ENCODE results near the gene IGF2R.

IGF2R gene

DNA sequence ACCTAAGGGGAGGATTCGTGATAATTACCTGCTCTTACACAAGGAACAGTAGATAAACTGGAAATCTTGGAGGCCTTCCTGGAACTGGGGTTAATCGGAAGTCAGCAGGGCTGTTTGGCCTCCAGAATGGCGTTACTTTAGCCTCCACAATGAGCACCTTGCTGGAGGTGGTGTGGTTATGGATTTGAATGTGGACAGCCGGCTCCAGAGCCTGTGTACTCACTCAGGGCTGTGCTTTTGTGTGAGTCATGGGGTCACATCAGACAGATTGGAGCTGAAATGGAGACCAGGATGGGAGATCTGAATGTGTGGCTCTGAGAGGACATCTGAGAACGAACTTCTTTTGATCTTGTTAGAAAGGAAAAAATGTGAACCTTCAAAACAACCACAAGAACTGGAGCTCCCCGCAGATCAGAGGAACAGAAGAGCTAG, 30.4 kb downstream of the IGF2R start:
- TF ChIP-seq ZBTB7A (IDR thresholded peaks at IDR 0.05; ENCODE audit: low read depth), result no peak
- TF ChIP-seq YY1 (IDR thresholded peaks at IDR 0.05; ENCODE audit: low read depth), result no peak
- no peak for TF ChIP-seq RAD21 (IDR thresholded peaks at IDR 0.05; ENCODE audit: low read depth)
- TF ChIP-seq EP300 (IDR thresholded peaks at IDR 0.05; ENCODE audit: borderline replicate concordance), result no peak
- TF ChIP-seq EGR1 (IDR thresholded peaks at IDR 0.05), result no peak
- TF ChIP-seq REST (IDR thresholded peaks at IDR 0.05; ENCODE audit: low read depth), result no peak
- TF ChIP-seq TEAD4 (IDR thresholded peaks at IDR 0.05), result no peak
- no peak for TF ChIP-seq TCF12 (IDR thresholded peaks at IDR 0.05; ENCODE audit: low read depth)
- no peak for TF ChIP-seq CREB1 (IDR thresholded peaks at IDR 0.05; ENCODE audit: low read depth)
- TF ChIP-seq TAF1 (IDR thresholded peaks at IDR 0.05; ENCODE audit: low read depth), result no peak
- TF ChIP-seq USF1 (IDR thresholded peaks at IDR 0.05), result no peak
- TF ChIP-seq FOXM1 (IDR thresholded peaks at IDR 0.05; ENCODE audit: borderline replicate concordance, low read depth), result no peak
- TF ChIP-seq CEBPB (IDR thresholded peaks at IDR 0.05), result no peak
- no peak for TF ChIP-seq MAX (IDR thresholded peaks at IDR 0.05)
- TF ChIP-seq NFIC (IDR thresholded peaks at IDR 0.05), result no peak

DNA sequence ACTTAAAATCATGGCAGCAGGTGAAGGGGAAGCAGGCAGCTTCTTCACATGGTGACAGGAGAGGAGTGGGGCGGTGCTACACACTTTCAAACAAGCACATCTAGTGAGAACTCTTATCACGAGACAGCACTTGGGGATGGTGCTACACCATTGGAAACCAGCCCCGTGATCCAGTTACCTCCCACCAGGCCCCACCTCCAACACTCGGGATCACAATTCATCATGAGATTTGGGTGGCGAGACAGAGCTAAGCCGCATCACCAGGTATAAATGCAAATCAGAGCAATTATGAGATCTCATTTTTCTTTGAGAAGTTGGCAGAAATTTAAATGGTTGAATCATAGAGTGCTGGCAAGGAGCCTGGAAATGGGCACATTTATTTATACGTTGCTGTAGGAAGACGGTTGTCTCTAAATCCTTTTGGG, 31.4 kb downstream of the IGF2R start:
- TF ChIP-seq TCF12 (IDR thresholded peaks at IDR 0.05; ENCODE audit: low read depth), result no peak
- no peak for TF ChIP-seq YY1 (IDR thresholded peaks at IDR 0.05; ENCODE audit: low read depth)
- no peak for TF ChIP-seq CREB1 (IDR thresholded peaks at IDR 0.05; ENCODE audit: low read depth)
- TF ChIP-seq TEAD4 (IDR thresholded peaks at IDR 0.05), result no peak
- no peak for TF ChIP-seq NFIC (IDR thresholded peaks at IDR 0.05)
- no peak for TF ChIP-seq FOXM1 (IDR thresholded peaks at IDR 0.05; ENCODE audit: borderline replicate concordance, low read depth)
- TF ChIP-seq REST (IDR thresholded peaks at IDR 0.05; ENCODE audit: low read depth), result no peak
- TF ChIP-seq ZBTB7A (IDR thresholded peaks at IDR 0.05; ENCODE audit: low read depth), result no peak
- TF ChIP-seq TAF1 (IDR thresholded peaks at IDR 0.05; ENCODE audit: low read depth), result no peak
- no peak for TF ChIP-seq MAX (IDR thresholded peaks at IDR 0.05)
- no peak for TF ChIP-seq RAD21 (IDR thresholded peaks at IDR 0.05; ENCODE audit: low read depth)
- TF ChIP-seq EP300 (IDR thresholded peaks at IDR 0.05; ENCODE audit: borderline replicate concordance), result no peak
- no peak for TF ChIP-seq EGR1 (IDR thresholded peaks at IDR 0.05)
- no peak for TF ChIP-seq USF1 (IDR thresholded peaks at IDR 0.05)
- no peak for TF ChIP-seq CEBPB (IDR thresholded peaks at IDR 0.05)

- no peak for TF ChIP-seq YY1 (IDR thresholded peaks at IDR 0.05; ENCODE audit: low read depth)
- TF ChIP-seq TAF1 (IDR thresholded peaks at IDR 0.05; ENCODE audit: low read depth), result no peak
- no peak for TF ChIP-seq TEAD4 (IDR thresholded peaks at IDR 0.05)
- no peak for TF ChIP-seq EGR1 (IDR thresholded peaks at IDR 0.05)
- TF ChIP-seq EP300 (IDR thresholded peaks at IDR 0.05; ENCODE audit: borderline replicate concordance), result no peak
- no peak for TF ChIP-seq MAX (IDR thresholded peaks at IDR 0.05)
- no peak for TF ChIP-seq CEBPB (IDR thresholded peaks at IDR 0.05)
- no peak for TF ChIP-seq ZBTB7A (IDR thresholded peaks at IDR 0.05; ENCODE audit: low read depth)
- TF ChIP-seq FOXM1 (IDR thresholded peaks at IDR 0.05; ENCODE audit: borderline replicate concordance, low read depth), result no peak
- no peak for TF ChIP-seq TCF12 (IDR thresholded peaks at IDR 0.05; ENCODE audit: low read depth)
- TF ChIP-seq NFIC (IDR thresholded peaks at IDR 0.05), result no peak
Measured at GRCh38 chr6:160002882-160003281, 34.0 kb downstream of the IGF2R start.

- TF ChIP-seq EGR1 (IDR thresholded peaks at IDR 0.05) (no peak), CEBPB (IDR thresholded peaks at IDR 0.05) (no peak), TCF12 (IDR thresholded peaks at IDR 0.05; ENCODE audit: low read depth) (no peak), TEAD4 (IDR thresholded peaks at IDR 0.05) (no peak), FOXM1 (IDR thresholded peaks at IDR 0.05; ENCODE audit: borderline replicate concordance, low read depth) (no peak), CREB1 (IDR thresholded peaks at IDR 0.05; ENCODE audit: low read depth) (no peak), USF1 (IDR thresholded peaks at IDR 0.05) (no peak)
Measured at GRCh38 chr6:160004018-160004417, 35.1 kb downstream of the IGF2R start.

- TF ChIP-seq FOXM1 (IDR thresholded peaks at IDR 0.05; ENCODE audit: borderline replicate concordance, low read depth), result no peak
- TF ChIP-seq TCF12 (IDR thresholded peaks at IDR 0.05; ENCODE audit: low read depth), result no peak
- TF ChIP-seq CEBPB (IDR thresholded peaks at IDR 0.05), result no peak
- TF ChIP-seq EGR1 (IDR thresholded peaks at IDR 0.05), result no peak
- TF ChIP-seq EP300 (IDR thresholded peaks at IDR 0.05; ENCODE audit: borderline replicate concordance), result no peak
- TF ChIP-seq NFIC (IDR thresholded peaks at IDR 0.05), result no peak
- no peak for TF ChIP-seq REST (IDR thresholded peaks at IDR 0.05; ENCODE audit: low read depth)
- no peak for TF ChIP-seq ZBTB7A (IDR thresholded peaks at IDR 0.05; ENCODE audit: low read depth)
- TF ChIP-seq YY1 (IDR thresholded peaks at IDR 0.05; ENCODE audit: low read depth), result no peak
- no peak for TF ChIP-seq TAF1 (IDR thresholded peaks at IDR 0.05; ENCODE audit: low read depth)
- TF ChIP-seq MAX (IDR thresholded peaks at IDR 0.05), result no peak
- no peak for TF ChIP-seq TEAD4 (IDR thresholded peaks at IDR 0.05)
Measured at GRCh38 chr6:160004419-160005175, 35.7 kb downstream of the IGF2R start.

Data from Ishikawa (cell line).